WI38 (cell line): Measurements from ENCODE around the gene TGM4.

Experiments
- H3K4me3 ChIP-seq: 2 replicates; pipeline ENCODE4 v1.5.1; 2011; ENCODE audit warnings: low read depth, mild to moderate bottlenecking, control low read depth, low read length
- TF ChIP-seq, protein P1 (sequence below): IDR thresholded peaks from 2 replicates; pipeline ENCODE4 v1.5.1; 2012; ENCODE audit warnings: low read depth, mild to moderate bottlenecking, control low read depth, low read length

The TGM4 gene

DNA sequence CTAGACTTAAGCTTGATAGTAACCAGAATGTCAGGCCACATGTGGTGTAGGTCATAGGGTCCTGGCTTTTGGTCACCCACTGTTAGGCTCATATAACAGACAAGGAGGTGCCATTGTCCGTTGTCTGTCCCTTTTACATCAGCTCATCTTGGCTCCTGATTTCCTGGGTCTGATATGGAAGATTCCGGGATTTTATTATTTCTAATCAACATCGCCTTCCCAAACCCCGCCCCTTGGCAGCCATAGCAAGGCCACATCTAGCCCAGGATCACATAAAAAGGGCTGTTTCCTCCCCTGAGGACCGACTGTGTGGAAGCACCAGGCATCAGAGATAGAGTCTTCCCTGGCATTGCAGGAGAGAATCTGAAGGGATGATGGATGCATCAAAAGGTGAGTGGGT, at the start of gene TGM4:
Gene TGM4 (plus strand): TSS at position 301 of the 400 bp plus-strand sequence. CDS start 71 bp downstream, at position 372.
- TF ChIP-seq, protein P1, sequence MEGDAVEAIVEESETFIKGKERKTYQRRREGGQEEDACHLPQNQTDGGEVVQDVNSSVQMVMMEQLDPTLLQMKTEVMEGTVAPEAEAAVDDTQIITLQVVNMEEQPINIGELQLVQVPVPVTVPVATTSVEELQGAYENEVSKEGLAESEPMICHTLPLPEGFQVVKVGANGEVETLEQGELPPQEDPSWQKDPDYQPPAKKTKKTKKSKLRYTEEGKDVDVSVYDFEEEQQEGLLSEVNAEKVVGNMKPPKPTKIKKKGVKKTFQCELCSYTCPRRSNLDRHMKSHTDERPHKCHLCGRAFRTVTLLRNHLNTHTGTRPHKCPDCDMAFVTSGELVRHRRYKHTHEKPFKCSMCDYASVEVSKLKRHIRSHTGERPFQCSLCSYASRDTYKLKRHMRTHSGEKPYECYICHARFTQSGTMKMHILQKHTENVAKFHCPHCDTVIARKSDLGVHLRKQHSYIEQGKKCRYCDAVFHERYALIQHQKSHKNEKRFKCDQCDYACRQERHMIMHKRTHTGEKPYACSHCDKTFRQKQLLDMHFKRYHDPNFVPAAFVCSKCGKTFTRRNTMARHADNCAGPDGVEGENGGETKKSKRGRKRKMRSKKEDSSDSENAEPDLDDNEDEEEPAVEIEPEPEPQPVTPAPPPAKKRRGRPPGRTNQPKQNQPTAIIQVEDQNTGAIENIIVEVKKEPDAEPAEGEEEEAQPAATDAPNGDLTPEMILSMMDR, result no peak
- H3K4me3 ChIP-seq, result no peak within 1 kb of the TSS

DNA sequence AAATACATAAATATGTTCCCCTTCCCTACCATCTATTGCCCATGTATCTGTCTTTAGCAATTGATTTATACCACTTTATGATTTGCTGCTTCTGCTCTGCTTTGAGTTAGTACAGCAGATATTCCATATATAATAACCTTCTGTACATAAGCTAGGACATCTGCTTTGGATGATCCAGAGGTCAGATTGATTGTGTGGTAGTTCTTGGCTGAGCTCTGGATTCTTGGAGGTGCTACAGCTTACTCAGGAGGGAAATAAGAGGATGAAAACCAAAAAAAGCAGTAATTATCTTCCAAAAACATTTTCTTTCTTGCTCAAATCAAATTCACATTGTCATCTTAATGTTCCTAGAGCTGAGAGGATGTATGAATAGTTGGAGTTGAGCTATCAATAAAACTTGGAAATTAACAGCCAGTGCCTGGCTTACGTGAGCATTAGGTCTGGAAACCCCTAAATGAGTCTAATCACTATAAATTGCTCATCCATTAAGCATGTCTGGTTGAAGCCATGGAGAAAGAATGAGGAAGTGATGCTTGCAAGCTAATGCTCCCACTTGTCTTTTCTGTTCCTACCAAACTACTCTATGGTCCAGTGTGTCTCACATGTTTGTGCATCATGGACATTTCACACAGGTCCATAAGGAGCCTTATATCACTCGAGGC, 49.0 kb upstream of the TGM4 start:
- no peak overlapping the region for H3K4me3 ChIP-seq
- TF ChIP-seq, protein P1, result no peak

DNA sequence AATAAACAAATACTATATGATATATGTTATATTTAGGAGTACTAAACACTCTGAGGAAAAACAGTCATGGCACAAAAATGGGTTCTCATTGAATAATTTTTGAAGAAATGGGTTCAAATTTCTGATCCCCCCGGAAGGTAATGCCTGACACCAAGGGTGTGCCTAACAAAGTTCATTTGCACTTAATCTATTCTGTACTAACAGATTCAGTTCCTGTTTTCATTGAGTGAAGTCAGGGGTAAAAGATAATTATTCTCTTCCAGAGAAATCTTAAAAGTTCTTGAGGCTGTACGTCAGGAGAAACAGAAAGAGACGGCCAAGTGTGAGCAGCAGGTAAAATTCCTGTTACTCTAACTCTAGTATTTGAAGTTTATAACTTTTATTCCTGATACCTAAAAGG, 47.2 kb upstream of the TGM4 start:
- TF ChIP-seq, protein P1, result no peak
- H3K4me3 ChIP-seq, result no peak overlapping the region

DNA sequence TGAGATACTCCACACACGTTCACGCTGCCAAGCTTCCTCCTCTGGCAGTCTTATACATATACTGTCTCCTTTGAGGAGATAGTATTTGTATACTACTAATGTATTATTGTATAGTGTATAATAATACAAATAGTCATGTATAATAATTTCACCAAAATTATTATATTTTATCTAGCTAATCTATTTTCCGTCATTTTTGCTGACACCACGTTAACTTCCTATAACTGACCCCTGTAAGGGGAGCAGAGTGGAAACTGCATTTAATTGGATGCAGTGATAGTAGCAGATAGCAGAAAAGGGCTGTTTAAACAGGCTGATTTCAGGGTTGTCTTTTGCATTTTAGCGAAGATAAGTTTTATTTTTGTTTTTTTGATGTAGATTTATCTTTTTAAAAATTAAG, 43.2 kb upstream of the TGM4 start:
- H3K4me3 ChIP-seq, result no peak overlapping the region
- TF ChIP-seq, protein P1, result no peak

DNA sequence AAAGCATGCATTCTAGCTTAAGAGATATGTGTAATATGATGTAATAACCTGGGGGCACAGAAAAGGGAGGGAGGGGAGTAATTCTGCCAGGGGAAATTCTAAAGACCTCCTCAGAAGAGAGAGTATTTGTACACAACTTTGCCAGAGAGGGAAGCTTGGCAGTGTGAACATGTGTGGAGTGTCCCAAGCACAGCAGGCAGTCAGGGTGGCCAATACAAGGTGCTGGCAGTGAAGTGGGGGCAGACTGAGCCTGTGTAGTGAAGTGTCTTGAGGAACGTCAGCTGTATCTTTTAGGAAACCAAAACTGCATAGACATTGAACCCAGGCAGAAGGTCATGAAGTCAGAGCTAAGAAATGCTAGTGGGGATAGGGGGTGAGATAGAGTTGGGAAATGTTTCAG, 42.4 kb upstream of the TGM4 start:
- TF ChIP-seq, protein P1, result no peak
- no peak overlapping the region for H3K4me3 ChIP-seq

DNA sequence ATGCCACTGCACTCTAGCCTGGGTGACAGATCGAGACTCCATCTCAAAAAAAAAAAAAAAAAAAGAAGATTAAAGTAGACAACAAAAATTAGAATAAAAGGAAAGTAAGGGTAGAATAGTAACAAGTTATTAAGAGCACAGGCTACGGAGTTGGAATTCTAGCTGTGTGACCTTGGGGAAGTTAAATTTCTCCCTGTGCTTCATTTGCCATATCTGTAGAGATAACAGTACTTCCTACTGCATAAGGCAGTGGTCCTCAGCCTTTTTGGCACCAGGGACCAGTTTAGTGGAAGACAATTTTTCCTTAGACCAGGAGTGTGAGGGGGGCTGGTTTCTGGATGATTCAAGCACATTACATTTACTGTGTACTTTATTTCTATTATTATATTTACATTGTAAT, 41.4 kb upstream of the TGM4 start:
- TF ChIP-seq, protein P1, result no peak
- H3K4me3 ChIP-seq, result no peak overlapping the region

DNA sequence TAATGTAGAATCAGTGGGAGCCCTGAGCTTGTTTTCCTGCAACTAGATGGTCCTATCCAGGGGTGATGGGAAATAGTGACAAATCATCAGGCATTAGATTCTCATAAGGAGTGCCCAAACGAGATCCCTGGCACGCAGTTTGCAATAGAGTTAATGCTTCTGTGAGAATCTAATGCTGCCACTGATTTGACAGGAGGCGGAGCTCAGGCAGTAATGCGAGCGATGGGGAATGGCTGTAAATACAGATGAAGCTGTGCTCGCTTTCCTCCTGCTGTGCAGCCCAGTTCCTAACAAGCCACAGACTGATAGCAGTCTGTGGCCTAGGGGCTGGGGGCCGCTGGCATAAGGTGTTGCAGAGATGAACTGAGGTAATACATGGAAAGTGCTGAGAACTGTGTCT, 41.0 kb upstream of the TGM4 start:
- TF ChIP-seq, protein P1, result no peak
- no peak overlapping the region for H3K4me3 ChIP-seq
